Measurements from ENCODE around the gene MED9. TPM values are rescaled to one million over a fixed set of nuclear protein-coding genes. Genes with fewer than 3 reads are reported as not detected.

MED9 gene
- total and polyA plus RNA-seq, 2 donors (not counting 3 experiments of a cell fraction or from before 2014, with no cell fraction given) = 15.1 to 18.2 TPM

DNA sequence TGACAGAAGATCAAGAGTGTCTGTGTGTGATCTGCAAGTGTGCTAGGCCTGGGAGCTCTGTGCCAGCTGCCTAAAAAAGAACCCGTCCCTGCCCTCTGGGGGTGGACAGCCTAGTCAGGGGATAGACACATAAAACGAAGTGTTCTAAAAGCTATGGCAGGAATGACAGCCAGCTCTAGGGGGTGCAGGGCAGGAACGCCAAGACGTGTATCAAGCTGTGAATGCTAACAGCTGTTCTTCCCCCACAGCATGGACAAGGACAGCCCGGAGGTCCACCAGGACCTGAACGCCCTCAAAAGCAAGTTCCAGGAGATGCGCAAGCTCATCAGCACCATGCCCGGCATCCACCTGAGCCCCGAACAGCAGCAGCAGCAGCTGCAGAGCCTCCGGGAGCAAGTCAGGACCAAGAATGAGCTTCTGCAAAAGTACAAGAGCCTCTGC, 14.3 kb downstream of the MED9 start:
- Histone ChIP-seq H3K4me2 (ENCODE audit: insufficient read depth, low read length) (no peak overlapping the region), H4K20me1 (replicated peaks; ENCODE audit: control insufficient read depth, extremely low read depth, insufficient read depth, low read length) (no peaks in the 10 kb centered on the region), H3K27me3 (ENCODE audit: control insufficient read depth in 2 of 2, insufficient read depth in 2 of 2, low read length in 2 of 2) (no peaks in the 10 kb centered on the region), H3K36me3 (ENCODE audit: control insufficient read depth in 2 of 2, extremely low read depth in 1 of 2, insufficient read depth in 2 of 2, low read length in 2 of 2) (peaks cover 5 to 12% of the 10 kb centered on the region in 2 experiments), H3K4me1 (ENCODE audit: control insufficient read depth, extremely low read depth, insufficient read depth, low read length) (peaks cover 8% of the 10 kb centered on the region), H3K9ac (replicated peaks; ENCODE audit: extremely low read depth, insufficient read depth, low read length) (no peak overlapping the region), H3K27ac (ENCODE audit: insufficient read depth, low read depth, low read length) (no peak overlapping the region), H3K4me3 (replicated peaks in 1 of 3; ENCODE audit: insufficient read depth in 1 of 3, low read depth in 1 of 3, low read length in 3 of 3) (no peak overlapping the region), H3K9me3 (replicated peaks; ENCODE audit: control insufficient read depth, insufficient read depth, low read length) (no peaks in the 10 kb centered on the region), H2AFZ (ENCODE audit: low read depth, low read length) (no peak overlapping the region), H3K9me1 (replicated peaks; ENCODE audit: control insufficient read depth, extremely low read depth, insufficient read depth, low read length) (no peaks in the 10 kb centered on the region), H3K79me2 (ENCODE audit: control insufficient read depth, insufficient read depth, low read length) (no peaks in the 10 kb centered on the region)
- ChIA-PET CTCF (interaction anchor here (1.1 to 2.1 kb wide), 5 partner anchors 48 to 136 kb away, joined by 3 to 8 read pairs (median 4); no protein-coding TSS in a partner anchor), POLR2A (no interaction called here)
- TF ChIP-seq POLR2AphosphoS5 (IDR thresholded peaks at IDR 0.05; ENCODE audit: insufficient read depth, low read depth, low read length) = no peak
- TF ChIP-seq, protein P1, sequence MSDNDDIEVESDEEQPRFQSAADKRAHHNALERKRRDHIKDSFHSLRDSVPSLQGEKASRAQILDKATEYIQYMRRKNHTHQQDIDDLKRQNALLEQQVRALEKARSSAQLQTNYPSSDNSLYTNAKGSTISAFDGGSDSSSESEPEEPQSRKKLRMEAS (IDR thresholded peaks at IDR 0.05; ENCODE audit: insufficient read depth, insufficient read length) = no peak
- TF ChIP-seq EZH2 (IDR thresholded peaks at IDR 0.05; ENCODE audit: borderline replicate concordance, low read depth, low read length, severe bottlenecking) = no peak
- TF ChIP-seq FOS (IDR thresholded peaks at IDR 0.05; ENCODE audit: borderline replicate concordance, insufficient read depth, low read length) = no peak
- TF ChIP-seq POLR2A (IDR thresholded peaks at IDR 0.05; ENCODE audit: low read depth, low read length) = no peak
- TF ChIP-seq GATA2 (IDR thresholded peaks at IDR 0.05; ENCODE audit: insufficient read depth, insufficient read length, low read depth, low read length) = no peak
- TF ChIP-seq, protein P2, sequence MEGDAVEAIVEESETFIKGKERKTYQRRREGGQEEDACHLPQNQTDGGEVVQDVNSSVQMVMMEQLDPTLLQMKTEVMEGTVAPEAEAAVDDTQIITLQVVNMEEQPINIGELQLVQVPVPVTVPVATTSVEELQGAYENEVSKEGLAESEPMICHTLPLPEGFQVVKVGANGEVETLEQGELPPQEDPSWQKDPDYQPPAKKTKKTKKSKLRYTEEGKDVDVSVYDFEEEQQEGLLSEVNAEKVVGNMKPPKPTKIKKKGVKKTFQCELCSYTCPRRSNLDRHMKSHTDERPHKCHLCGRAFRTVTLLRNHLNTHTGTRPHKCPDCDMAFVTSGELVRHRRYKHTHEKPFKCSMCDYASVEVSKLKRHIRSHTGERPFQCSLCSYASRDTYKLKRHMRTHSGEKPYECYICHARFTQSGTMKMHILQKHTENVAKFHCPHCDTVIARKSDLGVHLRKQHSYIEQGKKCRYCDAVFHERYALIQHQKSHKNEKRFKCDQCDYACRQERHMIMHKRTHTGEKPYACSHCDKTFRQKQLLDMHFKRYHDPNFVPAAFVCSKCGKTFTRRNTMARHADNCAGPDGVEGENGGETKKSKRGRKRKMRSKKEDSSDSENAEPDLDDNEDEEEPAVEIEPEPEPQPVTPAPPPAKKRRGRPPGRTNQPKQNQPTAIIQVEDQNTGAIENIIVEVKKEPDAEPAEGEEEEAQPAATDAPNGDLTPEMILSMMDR (IDR thresholded peaks at IDR 0.05; ENCODE audit: extremely low read depth in 1 of 2, insufficient read depth in 1 of 2, low read depth in 1 of 2, low read length in 2 of 2) = no peak
- TF ChIP-seq MYC (IDR thresholded peaks at IDR 0.05; ENCODE audit: low read depth, low read length) = no peak
- no peak for TF ChIP-seq JUN (IDR thresholded peaks at IDR 0.05; ENCODE audit: borderline replicate concordance, insufficient read depth, insufficient read length, low read depth)
- intact Hi-C loops (cut with micrococcal nuclease) = loop anchor here (10.0 kb wide), 1 partner anchor 424 kb away; no protein-coding TSS in a partner anchor
- no TSS peak for BruUV-seq (replicated peaks)
- no peak for FAIRE-seq
- no peak for DNase-seq (ENCODE audit: low read depth, low spot score)
- dilution Hi-C loops (cut with MboI; ENCODE audit: extremely low pct_ligation_motif_present, low sequenced_read_pairs) = no loop called here

Data from endothelial cell of umbilical vein (primary cell).